GM13976 (cell line): ENCODE measurements around the gene ZFP36L2.

Experiments used
- DNase-seq: peaks from one replicate; pipeline ENCODE4 v3.0.0; 2012; ENCODE audit warnings: low spot score
- in situ Hi-C: fragments of 300-500 bp; cut with MboI; formaldehyde crosslinking; loops from one replicate; pipeline ENCODE4 v1.12.0; 2022; ENCODE audit warnings: low sequenced_read_pairs, mixed read lengths, inconsistent platforms; ENCODE audit not compliant: unreplicated experiment
- TF ChIP-seq, protein P1 (sequence below): IDR thresholded peaks from 2 replicates; pipeline ENCODE4 v1.5.1; 2012; ENCODE audit warnings: borderline replicate concordance, mild to moderate bottlenecking; ENCODE audit not compliant: insufficient read depth; ENCODE audit errors: extremely low read depth, missing control alignments, control extremely low read depth

Gene ZFP36L2

DNA sequence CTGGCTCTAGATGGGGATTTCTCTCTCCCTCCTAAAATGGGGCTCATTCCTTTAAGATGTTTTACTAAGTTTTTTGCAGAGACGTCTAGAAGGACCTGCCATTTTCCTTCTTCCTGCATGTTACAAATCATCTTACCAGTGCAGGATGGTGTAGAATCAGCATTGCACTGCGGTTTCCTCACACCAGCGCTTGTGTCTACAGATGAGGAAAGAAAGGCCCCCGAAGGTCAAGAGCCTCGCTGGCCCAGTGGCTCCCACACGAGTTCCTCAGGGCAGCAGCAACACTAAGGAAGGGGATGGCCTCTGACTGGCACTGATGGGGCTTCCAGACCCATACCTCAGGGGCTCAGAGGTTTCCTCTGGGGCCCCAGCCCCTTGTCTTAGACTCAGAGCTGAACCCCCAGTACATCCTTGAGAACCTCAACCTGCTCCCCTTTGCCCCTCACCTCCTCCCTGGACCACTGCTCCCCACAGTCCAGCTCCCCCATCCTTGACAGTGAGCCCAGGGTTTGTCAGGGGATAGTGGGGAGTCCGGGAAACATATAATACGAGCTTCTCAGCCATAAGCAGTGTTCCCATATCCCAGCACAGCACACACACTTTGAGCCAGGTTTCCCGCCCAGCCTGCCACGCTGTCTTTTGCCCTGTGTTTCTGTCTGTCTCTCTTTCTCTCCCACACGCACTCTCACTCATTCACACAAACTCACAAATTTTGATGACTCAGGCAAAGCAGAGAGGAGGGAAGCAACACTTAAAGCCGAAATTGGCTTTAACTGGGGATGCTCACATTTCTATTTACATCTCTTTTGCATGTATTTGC, 29.4 kb downstream of the ZFP36L2 start:
- TF ChIP-seq, protein P1, sequence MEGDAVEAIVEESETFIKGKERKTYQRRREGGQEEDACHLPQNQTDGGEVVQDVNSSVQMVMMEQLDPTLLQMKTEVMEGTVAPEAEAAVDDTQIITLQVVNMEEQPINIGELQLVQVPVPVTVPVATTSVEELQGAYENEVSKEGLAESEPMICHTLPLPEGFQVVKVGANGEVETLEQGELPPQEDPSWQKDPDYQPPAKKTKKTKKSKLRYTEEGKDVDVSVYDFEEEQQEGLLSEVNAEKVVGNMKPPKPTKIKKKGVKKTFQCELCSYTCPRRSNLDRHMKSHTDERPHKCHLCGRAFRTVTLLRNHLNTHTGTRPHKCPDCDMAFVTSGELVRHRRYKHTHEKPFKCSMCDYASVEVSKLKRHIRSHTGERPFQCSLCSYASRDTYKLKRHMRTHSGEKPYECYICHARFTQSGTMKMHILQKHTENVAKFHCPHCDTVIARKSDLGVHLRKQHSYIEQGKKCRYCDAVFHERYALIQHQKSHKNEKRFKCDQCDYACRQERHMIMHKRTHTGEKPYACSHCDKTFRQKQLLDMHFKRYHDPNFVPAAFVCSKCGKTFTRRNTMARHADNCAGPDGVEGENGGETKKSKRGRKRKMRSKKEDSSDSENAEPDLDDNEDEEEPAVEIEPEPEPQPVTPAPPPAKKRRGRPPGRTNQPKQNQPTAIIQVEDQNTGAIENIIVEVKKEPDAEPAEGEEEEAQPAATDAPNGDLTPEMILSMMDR: no peak
- DNase-seq: no peak
- in situ Hi-C loops: no loop called here

DNA sequence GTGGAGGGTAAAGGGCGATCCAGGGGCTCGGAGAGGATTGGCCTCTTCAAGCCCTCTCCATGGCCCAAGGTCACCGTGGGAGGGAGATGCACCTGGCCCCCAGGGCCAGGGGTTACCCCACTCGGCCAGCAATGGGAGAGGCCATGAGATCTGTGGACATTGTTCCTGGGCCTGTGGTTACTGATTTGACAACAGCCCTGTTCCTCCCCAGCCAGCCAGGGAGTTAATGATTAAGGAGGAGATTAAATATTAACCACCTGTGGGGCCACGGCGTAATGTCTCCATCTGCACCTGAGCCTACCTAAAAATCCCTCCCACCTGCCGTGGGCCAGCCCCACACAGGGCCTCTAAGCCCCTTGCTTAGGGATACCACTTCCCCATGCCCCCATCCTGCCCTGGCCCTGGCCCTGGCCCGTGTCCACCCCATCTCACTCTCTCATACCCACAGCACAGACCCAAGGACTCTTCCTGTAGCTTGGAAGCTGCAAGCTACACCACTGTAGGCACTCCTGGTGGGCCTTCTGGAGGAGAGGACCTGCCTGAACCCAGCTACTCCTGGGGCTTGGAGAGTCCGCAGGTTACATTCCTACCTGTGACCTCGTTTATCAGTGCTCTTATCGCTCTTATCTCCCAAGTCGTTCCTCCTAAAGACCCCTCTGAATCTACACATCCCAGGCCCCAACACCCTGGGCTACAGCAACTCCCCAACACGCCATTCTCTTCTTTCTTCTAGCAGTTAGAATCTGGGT, 32.1 kb downstream of the ZFP36L2 start:
- DNase-seq: no peak

DNA sequence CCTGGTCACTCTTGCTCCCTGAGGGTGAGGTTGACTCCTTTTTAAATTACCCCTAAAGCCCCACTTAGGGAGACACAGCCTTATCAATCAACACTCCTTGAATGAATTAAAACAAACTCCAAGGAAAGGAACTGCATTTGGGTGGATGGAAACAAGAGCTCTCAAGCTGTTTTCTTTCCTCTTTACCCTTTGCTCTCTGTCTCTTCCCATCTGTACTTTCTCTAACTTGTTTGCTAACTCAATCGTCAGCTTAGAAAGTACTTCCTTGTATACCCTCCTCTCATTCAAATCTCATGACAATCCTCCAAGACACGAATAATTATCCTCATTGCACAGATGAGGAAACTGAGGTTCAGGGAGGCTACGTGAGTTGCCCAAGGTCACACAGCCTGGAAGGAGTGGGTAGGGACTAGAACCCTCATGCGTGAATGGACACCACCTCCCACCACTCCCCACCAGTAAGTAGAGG, 32.7 kb downstream of the ZFP36L2 start:
- TF ChIP-seq, protein P1: no peak
- in situ Hi-C loops: no loop called here
- DNase-seq: no peak

More for the DNA sequence above, 32.1 kb downstream of the ZFP36L2 start:
- TF ChIP-seq, protein P1: no peak
- in situ Hi-C loops: no loop called here

DNA sequence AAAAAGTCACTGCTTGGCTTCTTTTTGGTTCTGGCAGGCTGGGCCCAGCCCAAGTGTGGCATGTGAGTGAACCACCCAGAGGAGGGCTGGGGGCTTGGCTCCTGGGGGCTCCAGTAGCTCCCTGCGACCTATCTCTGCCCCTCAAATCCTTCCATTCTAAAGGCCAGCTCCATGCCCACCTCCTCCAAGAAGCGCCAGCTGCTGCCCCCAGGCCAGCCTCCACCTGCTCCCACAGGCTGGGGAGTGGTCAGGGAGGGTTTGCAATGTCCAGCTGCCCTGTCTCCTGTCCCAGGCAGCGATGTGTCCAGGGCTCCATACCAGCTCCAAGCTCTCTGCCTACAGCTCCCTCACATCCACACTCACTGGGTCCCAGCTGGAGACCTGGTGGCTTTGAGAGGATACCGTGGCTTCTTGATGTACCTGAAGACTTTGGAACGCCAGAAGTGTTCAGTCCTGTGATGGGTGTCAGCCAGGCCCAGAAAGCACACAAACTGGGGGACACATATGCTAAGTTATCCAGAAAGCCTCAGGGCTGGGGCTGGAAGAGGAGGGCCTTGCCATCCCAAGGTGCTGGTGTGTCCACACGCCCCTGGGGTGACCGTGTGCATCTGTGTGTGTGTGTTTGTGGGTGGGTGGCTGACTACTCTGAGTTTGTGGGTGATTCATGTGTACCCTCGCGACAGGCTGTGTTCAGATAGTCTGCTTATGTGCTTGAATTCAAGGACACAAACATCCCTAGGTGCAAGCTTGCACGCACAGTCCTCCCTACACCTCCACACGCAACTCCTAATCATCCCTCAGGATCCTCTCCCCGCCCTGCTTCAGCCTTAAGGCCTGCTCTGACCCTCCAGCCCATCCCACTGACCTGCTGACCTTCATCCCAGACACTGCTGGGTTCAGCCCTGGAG, 33.4 kb downstream of the ZFP36L2 start:
- TF ChIP-seq, protein P1: no peak
- no peak for DNase-seq
- in situ Hi-C loops: no loop called here

DNA sequence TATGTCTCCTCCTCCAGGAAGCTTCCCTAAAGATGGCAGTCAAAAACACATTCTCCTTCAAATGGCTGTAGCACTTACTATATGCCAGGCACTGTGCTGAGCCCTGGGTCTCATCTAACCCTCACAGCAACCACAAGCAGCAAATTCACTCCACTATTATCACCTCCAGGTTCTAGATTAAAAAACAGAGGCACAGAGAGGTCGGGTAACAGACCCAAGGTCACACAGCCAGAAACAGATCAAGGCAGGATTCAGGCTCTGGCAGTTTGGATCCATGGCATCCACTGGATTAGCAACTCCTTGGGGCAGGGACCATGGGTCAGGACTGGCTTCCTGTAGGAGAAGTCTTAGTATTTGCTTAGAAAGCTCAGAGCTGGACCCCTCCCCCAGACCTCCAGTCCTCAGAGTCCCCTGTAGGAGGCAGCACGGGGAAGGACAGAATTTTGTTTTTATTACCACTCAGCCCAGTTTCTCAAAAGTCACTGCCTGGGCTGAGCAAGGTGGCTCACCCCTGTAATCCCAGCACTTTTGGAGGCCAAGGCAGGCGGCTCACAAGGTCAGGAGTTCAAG, 34.4 kb downstream of the ZFP36L2 start:
- DNase-seq: no peak
- TF ChIP-seq, protein P1: no peak

More for the DNA sequence above, 34.4 kb downstream of the ZFP36L2 start:
- in situ Hi-C loops: no loop called here
